GM18499 (cell line): ENCODE results near the gene STK32B.
"Not testable (repeated sequence)": the region's sequence is repeated elsewhere in the genome, so short reads cannot be mapped to it uniquely, and the experiment has no call there.

Source experiments
- ATAC-seq: cut with Tn5 transposase; IDR thresholded peaks from one replicate; pipeline ENCODE4 v1.9.1; 2021; ENCODE audit warnings: moderate number of reproducible peaks; ENCODE audit not compliant: insufficient read depth, unreplicated experiment

The STK32B gene

GRCh38 chr4:5051278-5052203 lies at the start of gene STK32B:
TSS of gene STK32B (plus strand) at chr4:5051480.
- ATAC-seq = no peak

- not testable (repeated sequence) for ATAC-seq
Measured at GRCh38 chr4:5001641-5002040, 49.6 kb upstream of the STK32B start.

- ATAC-seq = no peak
Measured at GRCh38 chr4:5003372-5003857, 47.9 kb upstream of the STK32B start.

GRCh38 chr4:5003918-5004317 lies 47.4 kb upstream of the STK32B start:
- no peak for ATAC-seq

GRCh38 chr4:5004496-5004895 lies 46.8 kb upstream of the STK32B start:
- ATAC-seq = no peak

GRCh38 chr4:5006932-5007331 lies 44.3 kb upstream of the STK32B start:
- not testable (repeated sequence) for ATAC-seq

GRCh38 chr4:5009796-5010195 lies 41.5 kb upstream of the STK32B start:
- no peak for ATAC-seq

GRCh38 chr4:5010984-5011383 lies 40.3 kb upstream of the STK32B start:
- no peak for ATAC-seq

GRCh38 chr4:5012244-5012898 lies 38.9 kb upstream of the STK32B start:
- no peak for ATAC-seq

GRCh38 chr4:5012958-5013357 lies 38.3 kb upstream of the STK32B start:
- no peak for ATAC-seq

- no peak for ATAC-seq
Measured at GRCh38 chr4:5014007-5014682, 37.1 kb upstream of the STK32B start.

- no peak for ATAC-seq
Measured at GRCh38 chr4:5018096-5018495, 33.2 kb upstream of the STK32B start.

- no peak for ATAC-seq
Measured at GRCh38 chr4:5018603-5019002, 32.7 kb upstream of the STK32B start.

- no peak for ATAC-seq
Measured at GRCh38 chr4:5019274-5019673, 32.0 kb upstream of the STK32B start, which contains the start of gene CYTL1. TSS of gene CYTL1 (minus strand) at chr4:5019458. CDS start at chr4:5019445, 13 bp downstream.

GRCh38 chr4:5019796-5020195 lies 31.5 kb upstream of the STK32B start:
- ATAC-seq = no peak

GRCh38 chr4:5020341-5020740 lies 30.9 kb upstream of the STK32B start:
- ATAC-seq = no peak

- no peak for ATAC-seq
Measured at GRCh38 chr4:5021546-5021945, 29.7 kb upstream of the STK32B start.

GRCh38 chr4:5024673-5025072 lies 26.6 kb upstream of the STK32B start:
- no peak for ATAC-seq

GRCh38 chr4:5026371-5026770 lies 24.9 kb upstream of the STK32B start:
- ATAC-seq = no peak

- ATAC-seq = no peak
Measured at GRCh38 chr4:5027346-5027745, 23.9 kb upstream of the STK32B start.

GRCh38 chr4:5028480-5028879 lies 22.8 kb upstream of the STK32B start:
- no peak for ATAC-seq
